HUES6 (cell line): Measurements from ENCODE around the gene AHNAK.

Experiments used
- H3K27ac ChIP-seq: 2 replicates; pipeline ENCODE4 v1.7.0; 2013; ENCODE audit warnings: low read depth, mild to moderate bottlenecking, low read length, inconsistent platforms
- H3K27me3 ChIP-seq: 2 replicates; pipeline ENCODE4 v1.6.1; 2013; ENCODE audit warnings: low read length; ENCODE audit not compliant: control insufficient read depth, insufficient read depth
- H3K36me3 ChIP-seq: 2 replicates; pipeline ENCODE4 v1.6.1; 2013; ENCODE audit warnings: low read length; ENCODE audit not compliant: control insufficient read depth, insufficient read depth
- H3K4me1 ChIP-seq: 2 replicates; pipeline ENCODE4 v1.6.1; 2013; ENCODE audit warnings: low read length; ENCODE audit not compliant: control insufficient read depth, insufficient read depth
- H3K4me3 ChIP-seq: 2 replicates; pipeline ENCODE4 v1.5.1; 2013; ENCODE audit warnings: low read depth, low read length
- H3K9ac ChIP-seq: one replicate; pipeline ENCODE4 v1.6.1; 2013; ENCODE audit warnings: mild to moderate bottlenecking, low read length
- H3K9me3 ChIP-seq: 2 replicates; pipeline ENCODE4 v1.6.1; 2013; ENCODE audit warnings: low read depth, low read length; ENCODE audit not compliant: control insufficient read depth, insufficient read depth

The AHNAK gene

GRCh38 chr11:62437616-62438015, 109.0 kb downstream of the AHNAK start:
- Histone ChIP-seq H3K27ac (no peak overlapping the region), H3K9ac (no peak overlapping the region), H3K4me3 (no peak overlapping the region)

GRCh38 chr11:62435846-62436660, 110.6 kb downstream of the AHNAK start:
- H3K4me1 ChIP-seq = peaks cover 13% of the 10 kb centered on the region; the same call in 1 of the 2 replicates
- no peaks in the 10 kb centered on the region for H3K36me3 ChIP-seq
- no peaks in the 10 kb centered on the region for H3K27me3 ChIP-seq
- no peaks in the 10 kb centered on the region for H3K9me3 ChIP-seq
- H3K9ac ChIP-seq = no peak overlapping the region
- no peak overlapping the region for H3K4me3 ChIP-seq
- no peak overlapping the region for H3K27ac ChIP-seq

More at GRCh38 chr11:62437616-62438015, 109.0 kb downstream of the AHNAK start:
- Histone ChIP-seq H3K9me3 (no peaks in the 10 kb centered on the region), H3K27me3 (no peaks in the 10 kb centered on the region), H3K4me1 (peaks cover 13% of the 10 kb centered on the region; the same call in 1 of the 2 replicates), H3K36me3 (no peaks in the 10 kb centered on the region)

GRCh38 chr11:62433904-62434276, 112.7 kb downstream of the AHNAK start:
- H3K27me3 ChIP-seq = no peaks in the 10 kb centered on the region
- H3K36me3 ChIP-seq = no peaks in the 10 kb centered on the region
- no peak overlapping the region for H3K9ac ChIP-seq
- no peak overlapping the region for H3K27ac ChIP-seq
- peaks cover 8% of the 10 kb centered on the region; the same call in 1 of the 2 replicates for H3K4me1 ChIP-seq
- H3K4me3 ChIP-seq = no peak overlapping the region
- 0 out of 2 replicates have a peak, but pooled peaks cover 2% of the 10 kb centered on the region for H3K9me3 ChIP-seq

GRCh38 chr11:62433141-62433903, 113.3 kb downstream of the AHNAK start:
- H3K27me3 ChIP-seq = no peaks in the 10 kb centered on the region
- H3K4me1 ChIP-seq = peaks cover 8% of the 10 kb centered on the region; the same call in 1 of the 2 replicates
- no peak overlapping the region for H3K27ac ChIP-seq

GRCh38 chr11:62432695-62433094, 113.9 kb downstream of the AHNAK start:
- no peak overlapping the region for H3K9ac ChIP-seq
- H3K4me3 ChIP-seq = no peak overlapping the region
- 0 out of 2 replicates have a peak, but pooled peaks cover 2% of the 10 kb centered on the region for H3K9me3 ChIP-seq
- no peak overlapping the region for H3K27ac ChIP-seq
- no peaks in the 10 kb centered on the region for H3K27me3 ChIP-seq
- peaks cover 8% of the 10 kb centered on the region; the same call in 1 of the 2 replicates for H3K4me1 ChIP-seq
- no peaks in the 10 kb centered on the region for H3K36me3 ChIP-seq

More at GRCh38 chr11:62433141-62433903, 113.3 kb downstream of the AHNAK start:
- Histone ChIP-seq H3K4me3 (no peak overlapping the region), H3K9ac (no peak overlapping the region), H3K36me3 (no peaks in the 10 kb centered on the region), H3K9me3 (0 out of 2 replicates have a peak, but pooled peaks cover 2% of the 10 kb centered on the region)

GRCh38 chr11:62431171-62431901, 115.3 kb downstream of the AHNAK start:
- 0 out of 2 replicates have a peak, but pooled peaks cover 2% of the 10 kb centered on the region for H3K9me3 ChIP-seq
- H3K27me3 ChIP-seq = no peaks in the 10 kb centered on the region
- H3K36me3 ChIP-seq = no peaks in the 10 kb centered on the region
- H3K9ac ChIP-seq = no peak overlapping the region
- H3K4me3 ChIP-seq = no peak overlapping the region
- H3K27ac ChIP-seq = no peak overlapping the region
- H3K4me1 ChIP-seq = peaks cover 17% of the 10 kb centered on the region

GRCh38 chr11:62430425-62430824, 116.2 kb downstream of the AHNAK start:
- H3K36me3 ChIP-seq = no peaks in the 10 kb centered on the region
- no peak overlapping the region for H3K9ac ChIP-seq
- no peak overlapping the region for H3K4me3 ChIP-seq
- H3K27ac ChIP-seq = no peak overlapping the region
- 0 out of 2 replicates have a peak, but pooled peaks cover 2% of the 10 kb centered on the region for H3K9me3 ChIP-seq
- no peaks in the 10 kb centered on the region for H3K27me3 ChIP-seq
- peaks cover 21% of the 10 kb centered on the region for H3K4me1 ChIP-seq

GRCh38 chr11:62428871-62429560, 117.6 kb downstream of the AHNAK start:
- Histone ChIP-seq H3K27me3 (0 out of 2 replicates have a peak, but pooled peaks cover 5% of the 10 kb centered on the region), H3K9me3 (0 out of 2 replicates have a peak, but pooled peaks cover 2% of the 10 kb centered on the region), H3K27ac (no peak overlapping the region), H3K36me3 (no peaks in the 10 kb centered on the region), H3K9ac (no peak overlapping the region), H3K4me1 (peaks cover 20% of the 10 kb centered on the region), H3K4me3 (no peak overlapping the region)

GRCh38 chr11:62427630-62428233, 118.9 kb downstream of the AHNAK start:
- 0 out of 2 replicates have a peak, but pooled peaks cover 2% of the 10 kb centered on the region for H3K9me3 ChIP-seq
- no peak overlapping the region for H3K27ac ChIP-seq
- H3K36me3 ChIP-seq = no peaks in the 10 kb centered on the region
- H3K27me3 ChIP-seq = peaks cover 16% of the 10 kb centered on the region
- H3K9ac ChIP-seq = no peak overlapping the region
- H3K4me1 ChIP-seq = peaks cover 19% of the 10 kb centered on the region
- no peak overlapping the region for H3K4me3 ChIP-seq

GRCh38 chr11:62423012-62423411, 123.6 kb downstream of the AHNAK start:
- no peaks in the 10 kb centered on the region for H3K36me3 ChIP-seq
- peaks cover 19% of the 10 kb centered on the region for H3K4me1 ChIP-seq
- H3K4me3 ChIP-seq = no peak overlapping the region
- H3K27me3 ChIP-seq = peaks cover 17% of the 10 kb centered on the region
- H3K9ac ChIP-seq = no peak overlapping the region
- H3K9me3 ChIP-seq = no peaks in the 10 kb centered on the region
- no peak overlapping the region for H3K27ac ChIP-seq
